Ishikawa (cell line): ENCODE data around the gene ELOB.

Source experiments
- CEBPB ChIP-seq: IDR thresholded peaks from 2 replicates; pipeline ENCODE4 v1.6.1; 2012
- EGR1 ChIP-seq: IDR thresholded peaks from 2 replicates; pipeline ENCODE4 v1.6.1; 2012
- EP300 ChIP-seq: IDR thresholded peaks from 2 replicates; pipeline ENCODE4 v1.6.1; 2012; ENCODE audit warnings: borderline replicate concordance
- FOXM1 ChIP-seq: IDR thresholded peaks from 2 replicates; pipeline ENCODE4 v1.6.1; 2012; ENCODE audit warnings: low read depth, borderline replicate concordance
- MAX ChIP-seq: IDR thresholded peaks from 2 replicates; pipeline ENCODE4 v1.6.1; 2012
- NFIC ChIP-seq: IDR thresholded peaks from 2 replicates; pipeline ENCODE4 v1.6.1; 2012
- RAD21 ChIP-seq: IDR thresholded peaks from 2 replicates; pipeline ENCODE4 v1.6.1; 2012; ENCODE audit warnings: low read depth
- REST ChIP-seq: IDR thresholded peaks from 2 replicates; pipeline ENCODE4 v1.6.1; 2012; ENCODE audit warnings: low read depth, mild to moderate bottlenecking
- TCF12 ChIP-seq: IDR thresholded peaks from 2 replicates; pipeline ENCODE4 v1.6.1; 2012; ENCODE audit warnings: low read depth
- ZBTB7A ChIP-seq: IDR thresholded peaks from 2 replicates; pipeline ENCODE4 v1.6.1; 2012; ENCODE audit warnings: low read depth

GRCh38 chr16:2765462-2766404 lies 11.3 kb downstream of the ELOB start:
- no peak for TF ChIP-seq RAD21
- no peak for TF ChIP-seq EP300
- TF ChIP-seq FOXM1, result no peak
- TF ChIP-seq MAX, result no peak
- no peak for TF ChIP-seq CEBPB
- TF ChIP-seq TCF12, result no peak
- no peak for TF ChIP-seq REST
- no peak for TF ChIP-seq EGR1
- TF ChIP-seq ZBTB7A, result no peak
- TF ChIP-seq NFIC, result no peak
